GM20431 (cell line): ENCODE results near the gene NEK5.

Experiments used
- in situ Hi-C: fragments of 300-500 bp; cut with MseI, MboI; formaldehyde crosslinking; loops from one replicate; pipeline ENCODE4 v1.15.0; 2020; ENCODE audit warnings: low sequenced_read_pairs; ENCODE audit not compliant: unreplicated experiment

NEK5 gene

GRCh38 chr13:52020191-52020590 lies 108.7 kb downstream of the NEK5 start:
- in situ Hi-C loops, result no loop called here

- in situ Hi-C loops, result no loop called here
Observed at GRCh38 chr13:52016296-52016695, 112.6 kb downstream of the NEK5 start.

GRCh38 chr13:52012512-52012836 lies 116.4 kb downstream of the NEK5 start:
- in situ Hi-C loops, result no loop called here

- in situ Hi-C loops, result no loop called here
Observed at GRCh38 chr13:52011632-52012511, 117.0 kb downstream of the NEK5 start, which contains the start of gene ALG11. Gene ALG11 (plus strand): TSS chr13:52012398. CDS start chr13:52012419, 21 bp downstream.

GRCh38 chr13:52010890-52011631 lies 117.8 kb downstream of the NEK5 start, which contains the start of gene ATP7B:
Gene ATP7B (minus strand): TSS chr13:52011450. CDS start chr13:52011337, 113 bp downstream.
- in situ Hi-C loops, result no loop called here

GRCh38 chr13:52009946-52010345 lies 118.9 kb downstream of the NEK5 start:
- in situ Hi-C loops, result no loop called here

- in situ Hi-C loops, result no loop called here
Observed at GRCh38 chr13:52006523-52007245, 122.2 kb downstream of the NEK5 start.

- in situ Hi-C loops, result no loop called here
Observed at GRCh38 chr13:52005841-52006522, 122.9 kb downstream of the NEK5 start.

GRCh38 chr13:52004511-52005170 lies 124.2 kb downstream of the NEK5 start:
- in situ Hi-C loops, result no loop called here

GRCh38 chr13:52003541-52003940 lies 125.3 kb downstream of the NEK5 start:
- in situ Hi-C loops, result no loop called here

GRCh38 chr13:52002361-52002760 lies 126.5 kb downstream of the NEK5 start:
- in situ Hi-C loops, result no loop called here

- in situ Hi-C loops, result no loop called here
Observed at GRCh38 chr13:52001120-52001731, 127.6 kb downstream of the NEK5 start.

GRCh38 chr13:51999921-52000320 lies 129.0 kb downstream of the NEK5 start:
- in situ Hi-C loops, result no loop called here

- in situ Hi-C loops, result no loop called here
Observed at GRCh38 chr13:51999510-51999911, 129.4 kb downstream of the NEK5 start.

- in situ Hi-C loops, result no loop called here
Observed at GRCh38 chr13:51998723-51999509, 130.0 kb downstream of the NEK5 start.

GRCh38 chr13:51997641-51998330 lies 131.1 kb downstream of the NEK5 start:
- in situ Hi-C loops, result no loop called here

- in situ Hi-C loops, result no loop called here
Observed at GRCh38 chr13:51997186-51997585, 131.7 kb downstream of the NEK5 start.

- in situ Hi-C loops, result no loop called here
Observed at GRCh38 chr13:51996641-51997040, 132.2 kb downstream of the NEK5 start.
